HFFc6 (cell line): ENCODE data around the gene RGR. TPM values are rescaled to one million over a fixed set of nuclear protein-coding genes. Genes with fewer than 3 reads are reported as not detected.

ENCODE experiments used
- DNase-seq: peaks from one replicate; pipeline ENCODE4 v3.0.0-alpha.2; 2018
- H3K27ac Mint-ChIP-seq: 2 replicates; pipeline ENCODE4 v1.8.0; 2020; ENCODE audit warnings: mild to moderate bottlenecking, mixed read lengths
- H3K27me3 Mint-ChIP-seq: 2 replicates; pipeline ENCODE4 v1.8.0; 2021; ENCODE audit warnings: mild to moderate bottlenecking, moderate library complexity, mixed read lengths; ENCODE audit not compliant: insufficient read depth
- H3K36me3 Mint-ChIP-seq: 2 replicates; pipeline ENCODE4 v1.8.0; 2021; ENCODE audit warnings: low read depth, mixed read lengths
- H3K4me1 Mint-ChIP-seq: 2 replicates; pipeline ENCODE4 v1.8.0; 2020; ENCODE audit warnings: low read depth, mixed read lengths
- H3K4me3 Mint-ChIP-seq: 2 replicates; pipeline ENCODE4 v1.8.0; 2020; ENCODE audit warnings: mild to moderate bottlenecking, moderate library complexity, mixed read lengths
- H3K9me3 Mint-ChIP-seq: 2 replicates; pipeline ENCODE4 v1.8.0; 2020; ENCODE audit warnings: mild to moderate bottlenecking, mixed read lengths
- total RNA-seq, 6 experiments: library from RNA; stranded (reverse); fragmentation: NEBNext Ultra II Directional; extraction: Animal tissue kit (Norgen Biotek cat#: 25700); gene quantifications; 2 replicates in 1 of 6; 3 replicates in 5 of 6; pipeline ENCODE4 v1.2.3, GENCODE V29; 2021
- TF ChIP-seq, protein P1 (sequence below): fragments of 200-600 bp; sonication (generic); IDR thresholded peaks from 2 replicates; pipeline ENCODE4 v1.5.0; 2021; ENCODE audit warnings: antibody characterized with exemption, mild to moderate bottlenecking

RGR gene
- total RNA-seq, 6 experiments from 2014 or later = not detected

DNA sequence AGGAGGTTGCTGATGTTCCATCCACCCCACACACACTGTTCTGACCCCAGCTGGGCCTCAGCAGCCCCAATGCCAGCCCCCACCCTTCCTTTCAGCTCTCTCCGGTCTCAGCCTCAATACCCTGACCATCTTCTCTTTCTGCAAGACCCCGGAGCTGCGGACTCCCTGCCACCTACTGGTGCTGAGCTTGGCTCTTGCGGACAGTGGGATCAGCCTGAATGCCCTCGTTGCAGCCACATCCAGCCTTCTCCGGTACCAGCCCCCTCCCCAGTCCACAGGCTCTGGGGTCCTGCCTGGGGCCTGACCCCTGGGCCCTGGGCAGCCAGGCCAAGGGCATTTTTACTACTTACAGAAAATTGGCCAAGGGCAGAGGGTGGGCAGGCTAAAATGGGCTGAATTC lies 2.6 kb downstream of the RGR start:
- Mint-ChIP-seq H3K27ac (no peak overlapping the region), H3K27me3 (peaks cover 8% of the 10 kb centered on the region), H3K4me1 (no peaks in the 10 kb centered on the region), H3K4me3 (no peak overlapping the region), H3K36me3 (no peaks in the 10 kb centered on the region), H3K9me3 (no peaks in the 10 kb centered on the region)
- no peak for DNase-seq
- TF ChIP-seq, protein P1, sequence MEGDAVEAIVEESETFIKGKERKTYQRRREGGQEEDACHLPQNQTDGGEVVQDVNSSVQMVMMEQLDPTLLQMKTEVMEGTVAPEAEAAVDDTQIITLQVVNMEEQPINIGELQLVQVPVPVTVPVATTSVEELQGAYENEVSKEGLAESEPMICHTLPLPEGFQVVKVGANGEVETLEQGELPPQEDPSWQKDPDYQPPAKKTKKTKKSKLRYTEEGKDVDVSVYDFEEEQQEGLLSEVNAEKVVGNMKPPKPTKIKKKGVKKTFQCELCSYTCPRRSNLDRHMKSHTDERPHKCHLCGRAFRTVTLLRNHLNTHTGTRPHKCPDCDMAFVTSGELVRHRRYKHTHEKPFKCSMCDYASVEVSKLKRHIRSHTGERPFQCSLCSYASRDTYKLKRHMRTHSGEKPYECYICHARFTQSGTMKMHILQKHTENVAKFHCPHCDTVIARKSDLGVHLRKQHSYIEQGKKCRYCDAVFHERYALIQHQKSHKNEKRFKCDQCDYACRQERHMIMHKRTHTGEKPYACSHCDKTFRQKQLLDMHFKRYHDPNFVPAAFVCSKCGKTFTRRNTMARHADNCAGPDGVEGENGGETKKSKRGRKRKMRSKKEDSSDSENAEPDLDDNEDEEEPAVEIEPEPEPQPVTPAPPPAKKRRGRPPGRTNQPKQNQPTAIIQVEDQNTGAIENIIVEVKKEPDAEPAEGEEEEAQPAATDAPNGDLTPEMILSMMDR = no peak

DNA sequence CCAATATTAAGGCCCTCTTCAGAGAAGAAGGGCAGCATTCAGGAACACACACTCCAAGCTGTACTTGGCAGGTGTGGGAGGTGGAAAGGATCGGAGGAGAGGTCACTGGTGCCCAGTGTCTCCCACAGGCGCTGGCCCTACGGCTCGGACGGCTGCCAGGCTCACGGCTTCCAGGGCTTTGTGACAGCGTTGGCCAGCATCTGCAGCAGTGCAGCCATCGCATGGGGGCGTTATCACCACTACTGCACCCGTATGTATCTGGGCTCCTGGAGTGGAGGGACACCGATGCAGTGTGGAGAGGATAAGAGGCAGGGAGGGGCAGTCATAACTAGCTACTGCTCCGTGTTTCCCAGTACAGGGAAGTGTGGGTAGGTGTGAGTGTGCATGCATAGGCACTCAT lies 3.9 kb downstream of the RGR start:
- no peak for DNase-seq
- Mint-ChIP-seq H3K27ac (no peak overlapping the region; the same call in 1 of the 2 replicates), H3K4me1 (no peaks in the 10 kb centered on the region), H3K36me3 (no peaks in the 10 kb centered on the region), H3K4me3 (no peak overlapping the region), H3K9me3 (no peaks in the 10 kb centered on the region), H3K27me3 (peaks cover 14% of the 10 kb centered on the region)
- TF ChIP-seq, protein P1 = no peak

DNA sequence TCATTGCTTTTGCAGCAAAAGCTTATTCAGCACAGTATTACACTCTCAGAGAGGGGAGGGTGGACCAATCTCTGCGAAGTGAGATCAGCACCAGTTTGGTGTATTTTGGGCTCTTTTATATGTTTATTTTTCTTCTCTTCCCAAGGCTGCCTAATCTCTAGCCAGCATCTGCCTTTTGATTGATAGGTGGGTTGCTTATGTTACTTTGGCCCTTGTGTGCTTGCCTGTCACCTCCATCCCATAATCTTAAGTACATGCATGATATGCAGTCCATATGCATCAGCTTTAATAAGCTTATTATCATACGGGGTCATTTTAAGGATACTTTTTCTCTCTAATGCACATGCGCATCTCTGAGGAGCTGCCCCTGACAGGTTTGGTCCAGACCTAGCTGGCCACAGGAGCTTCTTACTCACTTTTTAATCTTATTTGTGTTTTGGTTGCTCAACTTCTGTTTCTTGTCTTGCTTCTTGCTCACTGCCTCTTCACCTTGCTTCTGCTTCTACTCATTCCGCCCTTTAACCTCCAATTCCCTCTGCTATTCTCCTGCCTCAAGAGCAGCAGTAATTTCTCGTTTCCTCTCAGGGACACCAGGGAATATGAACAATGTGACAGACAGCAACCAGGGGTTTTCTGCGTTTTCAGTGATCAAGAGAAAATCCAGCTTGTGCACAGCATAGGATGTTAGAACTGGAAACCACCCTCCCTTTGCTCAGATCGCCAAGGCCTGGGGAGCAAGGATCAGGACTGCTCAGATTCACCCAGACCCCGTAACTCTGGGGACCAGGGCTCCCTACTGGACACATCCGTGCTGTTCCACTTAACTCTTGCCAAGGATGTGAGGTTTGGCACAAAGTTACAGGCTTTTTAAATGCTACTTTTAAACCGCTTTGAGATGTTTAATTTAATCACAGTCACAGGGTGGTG lies 10.0 kb downstream of the RGR start:
- Mint-ChIP-seq H3K4me3 (no peak overlapping the region), H3K4me1 (peaks cover 6% of the 10 kb centered on the region; the same call in 1 of the 2 replicates), H3K9me3 (no peaks in the 10 kb centered on the region), H3K27me3 (peaks cover 20% of the 10 kb centered on the region), H3K27ac (no peak overlapping the region), H3K36me3 (no peaks in the 10 kb centered on the region)
- TF ChIP-seq, protein P1 = no peak
- DNase-seq = no peak

DNA sequence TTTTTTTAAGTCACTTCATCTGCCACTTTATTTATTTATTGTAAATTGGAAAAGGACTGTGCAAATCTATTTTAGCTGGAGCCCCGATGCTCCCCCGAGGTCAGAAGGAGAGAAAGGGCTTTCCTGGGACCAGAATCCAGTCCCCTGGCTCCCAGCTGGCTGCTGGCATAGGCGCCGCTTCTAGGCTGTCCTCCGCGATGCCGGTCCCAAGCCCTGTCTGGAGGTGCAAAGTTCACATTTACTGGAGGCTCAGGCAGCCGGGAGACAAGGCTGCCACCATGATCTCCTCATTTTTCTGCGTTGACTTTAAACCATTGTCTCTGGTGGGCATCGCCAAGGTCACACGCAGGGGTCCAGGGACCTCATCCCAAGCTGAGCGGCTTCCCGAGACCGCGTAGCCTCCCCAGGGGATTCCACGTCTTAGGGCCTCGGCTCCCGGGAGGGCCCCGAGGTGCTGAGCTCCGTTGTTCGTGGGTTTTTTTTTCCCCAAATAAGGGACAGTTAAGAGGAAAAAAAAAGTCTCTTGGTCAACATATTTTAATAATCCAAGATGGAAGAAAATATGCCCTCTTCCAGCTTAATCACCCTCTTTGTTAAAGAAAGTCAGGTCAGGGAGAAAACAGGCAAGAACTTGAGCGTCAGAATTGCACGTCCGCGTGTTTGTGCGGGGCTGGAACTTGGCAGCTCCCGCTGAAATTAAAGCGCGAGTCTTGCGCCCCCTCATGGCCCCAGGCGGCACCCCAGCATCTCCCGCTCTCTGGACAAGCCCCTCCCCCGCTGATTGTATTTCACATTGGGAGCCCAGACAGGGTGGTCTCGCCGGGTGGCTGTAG lies 11.9 kb downstream of the RGR start:
- DNase-seq = no peak
- Mint-ChIP-seq H3K4me3 (0 out of 2 replicates have a peak overlapping the region, but pooled peaks have one; percentile 20), H3K36me3 (no peaks in the 10 kb centered on the region), H3K4me1 (peaks cover 6% of the 10 kb centered on the region; the same call in 1 of the 2 replicates), H3K27me3 (peaks cover 27% of the 10 kb centered on the region), H3K27ac (no peak overlapping the region), H3K9me3 (no peaks in the 10 kb centered on the region)
- TF ChIP-seq, protein P1 = peak; percentile 77

DNA sequence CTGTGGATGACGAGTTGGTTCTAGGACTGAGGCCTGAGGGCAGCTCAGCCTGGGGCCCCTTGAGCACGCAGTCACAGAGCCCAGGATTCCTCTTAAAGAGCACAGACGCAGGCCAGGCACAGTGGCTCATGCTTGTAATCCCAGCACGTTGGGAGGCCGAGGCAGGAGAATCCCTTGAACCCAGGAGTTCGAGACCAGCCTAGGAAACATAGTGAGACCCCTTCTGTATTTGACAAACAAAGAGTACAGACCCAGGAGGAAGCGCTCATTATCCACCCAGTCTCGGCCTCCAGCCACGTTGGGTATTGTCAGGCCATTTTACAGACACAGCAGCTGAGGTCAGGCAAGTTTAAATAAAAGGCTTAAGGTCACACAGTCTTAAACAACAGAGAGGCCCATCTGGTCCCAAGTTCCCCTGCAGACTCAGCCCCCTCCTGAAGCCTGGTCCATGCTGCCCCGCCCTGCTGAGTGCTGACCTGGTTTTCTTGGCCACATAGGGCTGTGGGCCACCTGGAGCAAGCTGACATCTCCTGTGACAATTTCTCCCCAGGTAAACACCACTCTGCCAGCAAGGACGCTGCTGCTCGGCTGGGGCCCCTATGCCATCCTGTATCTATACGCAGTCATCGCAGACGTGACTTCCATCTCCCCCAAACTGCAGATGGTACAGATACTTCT lies 12.6 kb downstream of the RGR start:
- Mint-ChIP-seq H3K4me3 (no peak overlapping the region), H3K9me3 (no peaks in the 10 kb centered on the region), H3K36me3 (no peaks in the 10 kb centered on the region), H3K4me1 (peaks cover 6% of the 10 kb centered on the region; the same call in 1 of the 2 replicates), H3K27me3 (peaks cover 30% of the 10 kb centered on the region), H3K27ac (no peak overlapping the region)
- no peak for DNase-seq
- TF ChIP-seq, protein P1 = peak; percentile 12; the same call in 1 of the 2 replicates
